ENCODE measurements around the gene CSNK2B.

CSNK2B gene

DNA sequence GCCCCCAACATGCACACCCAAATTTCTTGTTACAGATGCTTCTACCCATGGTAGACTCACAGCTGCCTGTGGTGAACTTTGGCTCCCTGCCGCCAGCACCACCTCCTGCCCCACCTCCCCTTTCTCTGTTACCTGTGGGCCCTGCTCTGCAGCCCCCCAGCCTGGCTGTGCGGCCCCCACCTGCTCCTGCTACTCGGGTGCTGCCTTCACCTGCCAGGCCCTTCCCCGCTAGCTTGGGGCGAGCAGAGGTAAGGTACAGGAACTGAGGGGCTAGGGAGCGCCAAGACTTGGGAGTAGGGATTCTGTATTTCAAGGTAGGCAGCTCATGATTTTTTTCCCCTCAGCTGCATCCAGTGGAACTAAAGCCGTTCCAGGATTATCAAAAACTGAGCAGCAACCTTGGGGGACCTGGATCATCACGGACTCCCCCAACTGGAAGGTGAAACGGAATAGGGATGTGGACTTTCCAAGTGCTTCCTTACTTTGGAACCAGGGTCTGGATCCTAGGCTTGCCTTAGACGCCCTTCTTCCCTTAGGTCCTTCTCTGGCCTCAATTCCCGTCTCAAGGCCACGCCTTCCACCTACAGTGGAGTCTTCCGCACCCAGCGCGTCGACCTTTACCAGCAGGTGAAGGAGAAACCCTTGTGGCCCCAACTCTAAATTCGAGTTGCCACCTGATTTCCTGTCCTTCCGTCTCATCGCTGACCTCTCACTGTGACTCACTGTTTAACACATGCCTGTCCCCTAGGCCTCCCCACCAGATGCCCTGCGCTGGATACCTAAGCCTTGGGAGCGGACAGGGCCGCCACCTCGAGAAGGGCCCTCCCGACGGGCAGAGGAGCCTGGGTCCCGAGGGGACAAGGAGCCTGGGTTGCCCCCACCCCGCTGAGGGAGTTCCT lies 28.9 kb upstream of the CSNK2B start:
- H3K4me3 ChIP-seq (replicated peaks in 1 of 2; ENCODE audit: low read depth in 2 of 2, low read length in 2 of 2), result no peak overlapping the region
- no peak for DNase-seq (ENCODE audit: low read depth in 2 of 2)
- TF ChIP-seq, protein P1, sequence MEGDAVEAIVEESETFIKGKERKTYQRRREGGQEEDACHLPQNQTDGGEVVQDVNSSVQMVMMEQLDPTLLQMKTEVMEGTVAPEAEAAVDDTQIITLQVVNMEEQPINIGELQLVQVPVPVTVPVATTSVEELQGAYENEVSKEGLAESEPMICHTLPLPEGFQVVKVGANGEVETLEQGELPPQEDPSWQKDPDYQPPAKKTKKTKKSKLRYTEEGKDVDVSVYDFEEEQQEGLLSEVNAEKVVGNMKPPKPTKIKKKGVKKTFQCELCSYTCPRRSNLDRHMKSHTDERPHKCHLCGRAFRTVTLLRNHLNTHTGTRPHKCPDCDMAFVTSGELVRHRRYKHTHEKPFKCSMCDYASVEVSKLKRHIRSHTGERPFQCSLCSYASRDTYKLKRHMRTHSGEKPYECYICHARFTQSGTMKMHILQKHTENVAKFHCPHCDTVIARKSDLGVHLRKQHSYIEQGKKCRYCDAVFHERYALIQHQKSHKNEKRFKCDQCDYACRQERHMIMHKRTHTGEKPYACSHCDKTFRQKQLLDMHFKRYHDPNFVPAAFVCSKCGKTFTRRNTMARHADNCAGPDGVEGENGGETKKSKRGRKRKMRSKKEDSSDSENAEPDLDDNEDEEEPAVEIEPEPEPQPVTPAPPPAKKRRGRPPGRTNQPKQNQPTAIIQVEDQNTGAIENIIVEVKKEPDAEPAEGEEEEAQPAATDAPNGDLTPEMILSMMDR (IDR thresholded peaks at IDR 0.05; ENCODE audit: low read depth, low read length), result no peak

DNA sequence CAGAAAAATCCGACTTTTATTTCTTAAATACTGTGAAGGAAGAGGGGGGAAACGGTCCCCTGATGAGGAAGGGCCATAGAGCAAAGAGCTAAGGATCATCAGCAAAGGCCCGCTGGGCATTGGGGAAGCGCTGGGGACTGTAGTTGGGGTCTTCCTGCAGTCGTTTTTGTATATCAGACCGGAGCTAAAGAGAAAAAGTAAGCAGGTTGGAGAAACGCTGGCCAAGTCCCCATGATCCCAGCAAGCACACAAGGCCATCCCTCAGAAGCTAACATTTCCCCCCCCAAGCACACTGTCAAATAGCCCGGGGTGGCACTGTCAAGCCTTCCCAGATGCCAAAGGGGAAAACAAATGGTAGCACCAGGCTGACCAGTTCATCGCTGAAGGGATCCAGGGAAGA lies 26.8 kb upstream of the CSNK2B start:
- TF ChIP-seq, protein P1 (IDR thresholded peaks at IDR 0.05; ENCODE audit: low read depth, low read length), result no peak
- no peak for DNase-seq (ENCODE audit: low read depth in 2 of 2)
- H3K4me3 ChIP-seq (replicated peaks in 1 of 2; ENCODE audit: low read depth in 2 of 2, low read length in 2 of 2), result no peak overlapping the region

DNA sequence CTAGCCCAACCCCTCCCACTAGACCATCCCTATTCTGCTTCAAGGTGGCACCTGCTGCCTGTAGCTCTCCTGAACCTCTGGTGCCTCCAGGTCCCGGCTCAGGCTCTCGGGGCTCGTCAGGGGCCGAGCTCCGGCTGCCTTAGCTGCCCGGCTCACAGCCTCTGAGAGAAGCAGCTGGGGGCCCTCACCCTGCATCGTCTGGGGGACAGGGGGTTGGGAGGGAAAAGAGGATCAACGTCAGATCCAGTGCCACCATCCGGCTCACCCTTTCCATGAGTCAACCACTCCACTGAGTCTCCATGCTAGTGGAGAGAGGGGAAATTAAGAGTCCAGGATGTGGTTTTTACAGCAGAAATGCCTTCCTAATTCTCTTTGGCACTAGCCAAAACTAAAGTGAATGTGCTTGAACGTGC lies 26.4 kb upstream of the CSNK2B start:
- DNase-seq (ENCODE audit: low read depth in 2 of 2), result peak in 1 of 2 donors; percentile 61
- TF ChIP-seq, protein P1 (IDR thresholded peaks at IDR 0.05; ENCODE audit: low read depth, low read length), result no peak

DNA sequence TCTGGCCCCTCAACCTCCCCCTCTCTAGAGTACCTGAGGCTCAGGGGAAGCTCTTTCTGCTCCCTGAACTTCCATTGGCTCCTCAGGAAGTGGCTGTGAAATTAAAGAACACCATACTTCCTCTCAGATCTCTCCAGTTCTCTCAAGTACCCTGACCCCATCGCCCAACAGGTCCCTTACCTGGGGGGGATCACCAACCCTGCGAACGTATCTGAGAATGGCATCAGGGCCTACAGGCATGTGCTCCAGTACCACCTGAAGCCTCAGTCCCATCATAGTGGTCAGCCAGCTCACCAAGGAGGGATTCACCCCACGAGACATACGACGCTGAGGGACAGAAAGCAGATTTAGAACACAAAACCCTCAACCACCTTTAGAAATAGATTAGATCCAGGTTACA lies 25.3 kb upstream of the CSNK2B start:
- DNase-seq (ENCODE audit: low read depth in 2 of 2), result no peak
- TF ChIP-seq, protein P1 (IDR thresholded peaks at IDR 0.05; ENCODE audit: low read depth, low read length), result no peak
- no peak overlapping the region for H3K4me3 ChIP-seq (replicated peaks in 1 of 2; ENCODE audit: low read depth in 2 of 2, low read length in 2 of 2)

More for the DNA sequence above, 26.4 kb upstream of the CSNK2B start:
- no peak overlapping the region for H3K4me3 ChIP-seq (replicated peaks in 1 of 2; ENCODE audit: low read depth in 2 of 2, low read length in 2 of 2)

DNA sequence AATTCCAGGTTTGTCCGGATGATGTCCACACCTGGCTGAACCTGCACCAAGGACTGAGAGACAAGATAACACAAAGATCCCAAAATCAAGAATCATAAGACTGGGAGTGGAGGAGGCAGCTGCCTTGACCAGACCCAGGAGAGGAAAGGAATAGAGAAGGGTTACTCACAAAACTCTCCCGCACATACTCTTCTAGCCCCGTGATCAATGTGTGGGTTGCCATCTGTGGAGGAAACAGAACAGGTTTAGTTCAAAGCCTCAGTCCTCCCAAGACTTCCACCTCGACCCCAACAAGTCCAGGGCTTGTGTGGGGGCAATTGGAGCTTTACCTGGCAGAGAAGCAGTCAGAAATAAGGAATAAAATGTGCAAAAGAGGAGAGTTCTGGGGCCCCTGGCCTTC lies 24.5 kb upstream of the CSNK2B start:
- no peak overlapping the region for H3K4me3 ChIP-seq (replicated peaks in 1 of 2; ENCODE audit: low read depth in 2 of 2, low read length in 2 of 2)
- DNase-seq (ENCODE audit: low read depth in 2 of 2), result no peak
- TF ChIP-seq, protein P1 (IDR thresholded peaks at IDR 0.05; ENCODE audit: low read depth, low read length), result no peak

DNA sequence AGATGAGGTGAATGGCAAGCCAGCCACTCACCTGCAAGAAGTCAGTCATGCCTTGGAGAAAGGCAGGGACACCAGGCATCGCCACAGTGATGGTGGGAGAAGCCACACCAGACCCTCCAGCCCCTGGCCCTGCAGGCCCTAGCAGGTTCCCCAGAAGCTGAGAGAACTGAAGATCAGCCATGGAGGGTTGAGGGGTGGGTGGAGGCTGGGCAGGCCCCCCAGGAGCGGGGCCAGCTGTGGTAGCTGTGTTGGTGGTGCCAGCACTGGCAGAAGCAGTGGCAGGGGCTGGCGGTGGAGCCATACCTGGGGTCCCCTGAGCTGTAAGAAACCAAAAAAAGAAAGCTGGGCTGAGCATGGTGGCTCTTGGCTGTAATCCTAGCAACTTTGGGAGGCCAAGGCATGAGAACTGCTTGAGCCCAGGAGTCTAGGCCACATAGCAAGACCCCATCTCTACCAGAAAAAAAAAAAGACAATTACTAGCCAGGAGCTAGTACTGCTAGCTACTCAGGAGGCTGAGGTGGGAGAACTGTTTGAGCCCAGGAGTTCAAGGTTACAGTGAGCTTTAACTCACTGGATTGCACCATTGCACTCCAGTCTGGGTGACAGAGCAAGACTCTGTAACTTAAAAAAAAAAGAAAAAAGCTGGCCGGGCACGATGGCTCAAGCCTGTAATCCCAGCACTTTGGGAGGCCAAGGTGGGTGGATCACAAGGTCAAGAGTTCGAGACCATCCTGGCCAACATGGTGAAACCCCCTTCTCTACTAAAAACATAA lies 22.9 kb upstream of the CSNK2B start:
- TF ChIP-seq, protein P1 (IDR thresholded peaks at IDR 0.05; ENCODE audit: low read depth, low read length), result no peak
- no peak for DNase-seq (ENCODE audit: low read depth in 2 of 2)
- H3K4me3 ChIP-seq (replicated peaks in 1 of 2; ENCODE audit: low read depth in 2 of 2, low read length in 2 of 2), result no peak overlapping the region

Data from cardiac fibroblast (primary cell).